Left hindlimb (tissue), 1 donor: ENCODE data around the gene KATNAL1.
A peak's percentile ranks its signal among the peaks of the same experiment; 100 is the strongest.
"Not testable (repeated sequence)": the region's sequence is repeated elsewhere in the genome, so short reads cannot be mapped to it uniquely, and the experiment has no call there.

ENCODE experiments used
- DNase-seq: peaks from one replicate; pipeline ENCODE4 v3.0.0-alpha.2; 2018

Gene KATNAL1

GRCh38 chr13:30290812-30291436 is 16.4 kb downstream of the KATNAL1 start:
- no peak for DNase-seq

- DNase-seq = no peak
These were observed 17.8 kb downstream of the KATNAL1 start for GRCh38 chr13:30289533-30289932.

GRCh38 chr13:30286059-30286458 is 21.3 kb downstream of the KATNAL1 start:
- not testable (repeated sequence) for DNase-seq

- DNase-seq = no peak
These were observed 31.2 kb downstream of the KATNAL1 start for GRCh38 chr13:30276178-30276577.

- no peak for DNase-seq
These were observed 33.3 kb downstream of the KATNAL1 start for GRCh38 chr13:30274083-30274482.

- not testable (repeated sequence) for DNase-seq
These were observed 37.3 kb downstream of the KATNAL1 start for GRCh38 chr13:30270035-30270434.

- no peak for DNase-seq
These were observed 38.7 kb downstream of the KATNAL1 start for GRCh38 chr13:30268673-30269072.

- no peak for DNase-seq
These were observed 40.6 kb downstream of the KATNAL1 start for GRCh38 chr13:30266756-30267155.

GRCh38 chr13:30259149-30259733 is 48.1 kb downstream of the KATNAL1 start:
- DNase-seq = not testable (repeated sequence)

- DNase-seq = no peak
These were observed 49.8 kb downstream of the KATNAL1 start for GRCh38 chr13:30257468-30258099.

GRCh38 chr13:30256713-30257467 is 50.5 kb downstream of the KATNAL1 start:
- no peak for DNase-seq

- no peak for DNase-seq
These were observed 51.7 kb downstream of the KATNAL1 start for GRCh38 chr13:30255696-30256095.

GRCh38 chr13:30253830-30254229 is 53.5 kb downstream of the KATNAL1 start:
- no peak for DNase-seq

- DNase-seq = no peak
These were observed 59.9 kb downstream of the KATNAL1 start for GRCh38 chr13:30247406-30247805.

GRCh38 chr13:30241532-30241931 is 65.8 kb downstream of the KATNAL1 start:
- DNase-seq = peak; percentile 57

- DNase-seq = no peak
These were observed 66.7 kb downstream of the KATNAL1 start for GRCh38 chr13:30240608-30241007.

GRCh38 chr13:30235216-30235615 is 72.1 kb downstream of the KATNAL1 start:
- DNase-seq = no peak

GRCh38 chr13:30234619-30235162 is 72.7 kb downstream of the KATNAL1 start:
- no peak for DNase-seq

- no peak for DNase-seq
These were observed 82.6 kb downstream of the KATNAL1 start for GRCh38 chr13:30224732-30225131.

GRCh38 chr13:30222254-30222653 is 85.1 kb downstream of the KATNAL1 start:
- no peak for DNase-seq

- DNase-seq = no peak
These were observed 91.2 kb downstream of the KATNAL1 start for GRCh38 chr13:30216111-30216510.

GRCh38 chr13:30212256-30212655 is 95.1 kb downstream of the KATNAL1 start:
- DNase-seq = no peak

- no peak for DNase-seq
These were observed 95.6 kb downstream of the KATNAL1 start for GRCh38 chr13:30211745-30212144.
